B cell (primary cell): ENCODE measurements around the gene ANGPTL5. TPM values are rescaled to one million over a fixed set of nuclear protein-coding genes. Genes with fewer than 3 reads are reported as not detected.

Experiments
- ATAC-seq: fragments of 200-7000 bp; cut with Tn5 transposase; one replicate; pipeline ENCODE4 v1.10.0; 2021; ENCODE audit warnings: low read depth, mild to moderate bottlenecking, moderate number of reproducible peaks, moderate library complexity
- CTCF ChIA-PET: fragments of 350-600 bp; sonication (Branson Sonifier 250); formaldehyde crosslinking; loops from one replicate; lab custom pipeline; 2021; ENCODE audit warnings: antibody characterized with exemption, inconsistent platforms; lab: Charles Lee
- POLR2A ChIA-PET: fragments of 350-600 bp; sonication (Branson Sonifier 250); formaldehyde crosslinking; loops from one replicate; lab custom pipeline; 2021; ENCODE audit warnings: antibody characterized with exemption; lab: Charles Lee
- DNase-seq: peaks from one replicate; pipeline ENCODE4 v3.0.0; 2013
- H2AFZ ChIP-seq: 2 replicates; pipeline ENCODE4 v1.6.1; 2012; ENCODE audit warnings: mild to moderate bottlenecking, low read depth, low read length; ENCODE audit not compliant: insufficient read depth, poor library complexity, severe bottlenecking
- H3K27ac ChIP-seq, 2 donors: 1 replicate in 1 of 2; 2 replicates in 1 of 2; pipeline ENCODE4 v1.5.1; 2012 to 2013; ENCODE audit warnings: low read length in 2 of 2, mild to moderate bottlenecking in 2 of 2, moderate library complexity in 1 of 2
- H3K27me3 ChIP-seq, 4 experiments: fragments of 200-600 bp in 1 of 4; sonication (generic) in 1 of 4; replicated peaks in 1 of 4; 1 replicate in 2 of 4; 2 replicates in 2 of 4; pipeline versions ENCODE4 v1.6.1 to v1.7.0; 2013 to 2016; ENCODE audit warnings: low read length in 3 of 4, mild to moderate bottlenecking in 2 of 4, mixed read lengths in 1 of 4, moderate library complexity in 1 of 4; ENCODE audit not compliant: insufficient read depth in 4 of 4, control insufficient read depth in 3 of 4; ENCODE audit errors: control extremely low read depth in 1 of 4
- H3K36me3 ChIP-seq, 2 experiments: replicated peaks in 1 of 2; 1 replicate in 1 of 2; 2 replicates in 1 of 2; pipeline versions ENCODE4 v1.6.1 to v1.7.1; 2013; ENCODE audit warnings: low read length in 1 of 2; ENCODE audit not compliant: insufficient read depth in 2 of 2, control insufficient read depth in 1 of 2; ENCODE audit errors: control extremely low read depth in 1 of 2, extremely low read depth in 1 of 2
- H3K4me1 ChIP-seq, 2 donors: fragments of 200-600 bp in 1 of 2; sonication (generic) in 1 of 2; 1 replicate in 1 of 2; 2 replicates in 1 of 2; pipeline versions ENCODE4 v1.5.1 to v1.6.1; 2013 to 2017; ENCODE audit warnings: low read length in 2 of 2; ENCODE audit not compliant: control insufficient read depth in 2 of 2, insufficient read depth in 2 of 2
- H3K4me2 ChIP-seq: replicated peaks from 2 replicates; pipeline ENCODE3; 2012; ENCODE audit warnings: mild to moderate bottlenecking, low read depth, low read length; ENCODE audit not compliant: poor library complexity, severe bottlenecking
- H3K4me3 ChIP-seq, 5 experiments: fragments of 200-600 bp in 1 of 5; sonication (generic) in 1 of 5; 1 replicate in 3 of 5; 2 replicates in 2 of 5; pipeline versions ENCODE4 v1.5.1 to v1.7.0; 2011 to 2016; ENCODE audit warnings: low read length in 4 of 5, mild to moderate bottlenecking in 4 of 5, low read depth in 2 of 5, control low read depth in 1 of 5, moderate library complexity in 1 of 5; ENCODE audit not compliant: insufficient read depth in 1 of 5; ENCODE audit errors: control extremely low read depth in 1 of 5, extremely low read depth in 1 of 5
- H3K79me2 ChIP-seq: fragments of 200-600 bp; sonication (generic); one replicate; pipeline ENCODE4 v1.6.0; 2016; ENCODE audit warnings: low read length; ENCODE audit not compliant: control insufficient read depth, insufficient read depth
- H3K9ac ChIP-seq: fragments of 200-600 bp; sonication (generic); 2 replicates; pipeline ENCODE4 v1.6.1; 2017; ENCODE audit warnings: mild to moderate bottlenecking, low read length, moderate library complexity
- H3K9me3 ChIP-seq, 3 donors: one replicate each; pipeline versions ENCODE4 v1.6.1 to v1.7.1; 2013; ENCODE audit warnings: low read length in 2 of 3; ENCODE audit not compliant: control insufficient read depth in 2 of 3, insufficient read depth in 1 of 3; ENCODE audit errors: control extremely low read depth in 1 of 3
- H4K20me1 ChIP-seq: 2 replicates; pipeline ENCODE4 v1.6.0; 2012; ENCODE audit warnings: mild to moderate bottlenecking, low read length; ENCODE audit not compliant: insufficient read depth, control insufficient read depth, poor library complexity, severe bottlenecking
- H3K27ac Mint-ChIP-seq: one replicate; pipeline ENCODE4 v1.8.0; 2021; ENCODE audit warnings: mixed read lengths
- H3K27me3 Mint-ChIP-seq: one replicate; pipeline ENCODE4 v1.8.0; 2021; ENCODE audit warnings: mixed read lengths
- H3K4me1 Mint-ChIP-seq: one replicate; pipeline ENCODE4 v1.8.0; 2021; ENCODE audit warnings: mixed read lengths
- H3K4me3 Mint-ChIP-seq: one replicate; pipeline ENCODE4 v1.8.0; 2021; ENCODE audit warnings: mixed read lengths
- H3K9me3 Mint-ChIP-seq: one replicate; pipeline ENCODE4 v1.8.0; 2022; ENCODE audit warnings: mixed read lengths; ENCODE audit not compliant: insufficient read depth
- EZH2 ChIP-seq: IDR thresholded peaks from 2 replicates; pipeline ENCODE4 v1.6.1; 2012; ENCODE audit warnings: borderline replicate concordance, low read depth, mild to moderate bottlenecking, moderate library complexity, low read length; ENCODE audit not compliant: insufficient read depth, poor library complexity, severe bottlenecking
- WGBS: methylation state at CpG from one replicate; pipeline ENCODE4 v1.1.5; 2013; ENCODE audit warnings: missing lambda C conversion rate; ENCODE audit not compliant: insufficient coverage; 5-methylcytosine and 5-hydroxymethylcytosine counted together
- intact Hi-C: fragments of 100-400 bp; cut with micrococcal nuclease; formaldehyde crosslinking; loops from one replicate; pipeline ENCODE4 v1.10.0; 2022
- polyA plus RNA-seq: library from polyadenylated mRNA; depleted of rRNA; stranded (reverse); fragments of >200 nt; gene quantifications from 2 replicates; pipeline ENCODE4 v1.2.3, GENCODE V29; 2012
- total RNA-seq, 2 donors: library from RNA; stranded (reverse); fragments of 120-200 nt in 1 of 2; gene quantifications; 1 replicate in 1 of 2; 2 replicates in 1 of 2; pipeline versions ENCODE4 v1.2.3 to v1.2.4, GENCODE V29; 2013 to 2022
- TF ChIP-seq, protein P1 (sequence below): fragments of 200-600 bp; IDR thresholded peaks from one replicate; pipeline ENCODE4 v1.8.0; 2022; ENCODE audit warnings: antibody characterized with exemption, mild to moderate bottlenecking

The ANGPTL5 gene
- total and polyA plus RNA-seq, 2 donors (not counting 1 experiment from before 2014, with no cell fraction given) = not detected

DNA sequence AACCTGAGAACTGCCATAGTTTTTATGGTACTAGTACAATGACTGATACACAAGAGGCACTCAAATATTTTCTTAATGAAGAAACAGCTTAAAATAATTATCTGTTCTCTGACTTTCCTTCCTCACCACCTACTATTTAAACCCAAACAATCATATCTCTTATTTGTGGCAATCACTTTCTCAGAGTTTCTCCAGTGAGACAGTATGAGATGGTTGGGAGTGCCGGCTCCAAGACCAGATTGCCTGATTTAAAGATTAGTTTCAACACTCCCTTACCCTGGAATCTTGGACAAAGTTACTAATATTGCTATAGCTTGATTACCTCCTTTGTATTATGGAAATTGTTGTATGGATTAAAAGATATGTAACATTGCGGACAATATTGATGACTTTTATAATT lies 7.2 kb downstream of the ANGPTL5 start:
- Histone ChIP-seq H3K4me3 (no peak overlapping the region), H3K9ac (no peak overlapping the region), H3K9me3 (no peaks in the 10 kb centered on the region), H3K79me2 (no peaks in the 10 kb centered on the region), H3K4me2 (no peak overlapping the region), H2AFZ (no peak overlapping the region), H3K27ac (no peak overlapping the region), H3K36me3 (no peaks in the 10 kb centered on the region), H3K4me1 (peaks cover under 1% of the 10 kb centered on the region in 2 donors), H3K27me3 (no peaks in the 10 kb centered on the region), H4K20me1 (no peaks in the 10 kb centered on the region)
- no peaks in the 10 kb centered on the region for H3K4me1 Mint-ChIP-seq
- POLR2A ChIA-PET = no interaction called here
- no peak for DNase-seq
- H3K4me3 Mint-ChIP-seq = no peak overlapping the region
- peaks cover 23% of the 10 kb centered on the region for H3K27me3 Mint-ChIP-seq
- ATAC-seq = no peak
- no peak for TF ChIP-seq EZH2
- TF ChIP-seq, protein P1, sequence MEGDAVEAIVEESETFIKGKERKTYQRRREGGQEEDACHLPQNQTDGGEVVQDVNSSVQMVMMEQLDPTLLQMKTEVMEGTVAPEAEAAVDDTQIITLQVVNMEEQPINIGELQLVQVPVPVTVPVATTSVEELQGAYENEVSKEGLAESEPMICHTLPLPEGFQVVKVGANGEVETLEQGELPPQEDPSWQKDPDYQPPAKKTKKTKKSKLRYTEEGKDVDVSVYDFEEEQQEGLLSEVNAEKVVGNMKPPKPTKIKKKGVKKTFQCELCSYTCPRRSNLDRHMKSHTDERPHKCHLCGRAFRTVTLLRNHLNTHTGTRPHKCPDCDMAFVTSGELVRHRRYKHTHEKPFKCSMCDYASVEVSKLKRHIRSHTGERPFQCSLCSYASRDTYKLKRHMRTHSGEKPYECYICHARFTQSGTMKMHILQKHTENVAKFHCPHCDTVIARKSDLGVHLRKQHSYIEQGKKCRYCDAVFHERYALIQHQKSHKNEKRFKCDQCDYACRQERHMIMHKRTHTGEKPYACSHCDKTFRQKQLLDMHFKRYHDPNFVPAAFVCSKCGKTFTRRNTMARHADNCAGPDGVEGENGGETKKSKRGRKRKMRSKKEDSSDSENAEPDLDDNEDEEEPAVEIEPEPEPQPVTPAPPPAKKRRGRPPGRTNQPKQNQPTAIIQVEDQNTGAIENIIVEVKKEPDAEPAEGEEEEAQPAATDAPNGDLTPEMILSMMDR = no peak
- H3K27ac Mint-ChIP-seq = no peak overlapping the region
- no peaks in the 10 kb centered on the region for H3K9me3 Mint-ChIP-seq
- WGBS = no CpG with 5 or more reads among the region's 2 CpGs
- intact Hi-C loops = no loop called here
- CTCF ChIA-PET = no interaction called here

- no peak for TF ChIP-seq EZH2
- TF ChIP-seq, protein P1 = no peak
- intact Hi-C loops = no loop called here
Observed at GRCh38 chr11:101907815-101908214, 8.5 kb downstream of the ANGPTL5 start.

More at GRCh38 chr11:101907815-101908214, 8.5 kb downstream of the ANGPTL5 start:
- no peaks in the 10 kb centered on the region for H3K9me3 Mint-ChIP-seq
- H3K4me1 Mint-ChIP-seq = no peaks in the 10 kb centered on the region
- no peak overlapping the region for H3K4me3 ChIP-seq
- no peak overlapping the region for H3K27ac Mint-ChIP-seq
- WGBS = 100% methylated on average over 1 of the region's 1 CpG
- peaks cover 0 to 10% (median 1%) of the 10 kb centered on the region in 4 experiments for H3K27me3 ChIP-seq
- no peaks in the 10 kb centered on the region for H3K4me1 ChIP-seq
- no peak overlapping the region for H3K27ac ChIP-seq
- CTCF ChIA-PET = interaction anchor here (1.2 kb wide), 1 partner anchor 47 kb away, joined by 3 read pairs; no protein-coding TSS in a partner anchor
- POLR2A ChIA-PET = no interaction called here
- no peaks in the 10 kb centered on the region for H3K79me2 ChIP-seq
- H2AFZ ChIP-seq = no peak overlapping the region
- DNase-seq = no peak
- no peak overlapping the region for H3K9ac ChIP-seq
- no peak for ATAC-seq
- no peaks in the 10 kb centered on the region for H3K36me3 ChIP-seq
- H3K4me3 Mint-ChIP-seq = no peak overlapping the region
- no peaks in the 10 kb centered on the region for H4K20me1 ChIP-seq
- H3K4me2 ChIP-seq = no peak overlapping the region
- H3K9me3 ChIP-seq = no peaks in the 10 kb centered on the region
- H3K27me3 Mint-ChIP-seq = peaks cover 33% of the 10 kb centered on the region
